GM18526 (cell line): Measurements from ENCODE around the gene MYT1.

Experiments
- POLR2A ChIP-seq: IDR thresholded peaks from 3 replicates; pipeline ENCODE4 v1.6.1; 2011; ENCODE audit not compliant: insufficient read length; ENCODE audit errors: extremely low read depth

Gene MYT1

GRCh38 chr20:64138276-64138815 is 25.9 kb upstream of the MYT1 start:
- TF ChIP-seq POLR2A, result no peak

GRCh38 chr20:64139199-64140060 is 24.8 kb upstream of the MYT1 start:
- no peak for TF ChIP-seq POLR2A

DNA sequence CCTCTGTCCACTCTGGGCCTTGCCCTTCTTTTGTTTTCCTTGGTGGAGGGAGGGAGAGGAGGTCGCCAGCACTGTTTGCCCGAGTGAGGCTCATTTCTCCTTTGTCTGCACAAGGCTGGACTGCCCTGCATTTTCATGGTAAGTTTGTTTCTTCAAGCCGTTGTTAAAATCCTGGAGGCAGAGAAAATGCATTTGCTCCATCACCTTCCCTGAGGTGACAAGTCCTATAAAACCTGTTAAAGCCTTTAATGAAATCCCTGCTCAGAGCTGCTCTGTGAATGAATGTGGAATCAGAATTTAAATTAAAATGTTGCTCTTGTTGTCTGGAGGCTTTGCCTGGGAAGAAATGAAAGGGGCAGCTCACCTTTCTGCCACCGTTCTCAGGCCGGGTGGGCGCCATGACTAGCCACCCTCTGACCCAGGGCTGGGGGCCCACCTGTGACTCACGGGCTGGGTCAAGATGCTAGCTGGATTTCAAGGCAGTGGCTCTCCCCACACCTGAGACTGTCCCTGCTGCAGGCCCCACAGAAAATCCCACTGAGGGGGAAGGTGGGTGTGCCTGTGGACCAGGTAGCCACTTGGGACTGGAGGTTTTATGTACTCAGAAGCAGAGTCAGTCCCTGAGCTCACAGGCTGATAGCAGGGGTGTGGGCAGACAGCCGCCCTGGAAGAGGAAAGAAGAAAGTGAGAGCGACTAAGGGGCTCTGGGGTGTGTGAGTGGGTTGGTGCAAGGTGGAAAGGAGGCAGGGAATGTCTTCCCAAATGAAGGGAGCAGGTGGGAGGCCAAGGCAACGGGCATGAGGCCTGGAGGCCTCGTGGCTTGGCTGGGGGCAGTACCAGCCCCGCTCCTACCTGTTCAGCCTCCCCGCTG is 24.0 kb upstream of the MYT1 start:
- TF ChIP-seq POLR2A, result no peak

DNA sequence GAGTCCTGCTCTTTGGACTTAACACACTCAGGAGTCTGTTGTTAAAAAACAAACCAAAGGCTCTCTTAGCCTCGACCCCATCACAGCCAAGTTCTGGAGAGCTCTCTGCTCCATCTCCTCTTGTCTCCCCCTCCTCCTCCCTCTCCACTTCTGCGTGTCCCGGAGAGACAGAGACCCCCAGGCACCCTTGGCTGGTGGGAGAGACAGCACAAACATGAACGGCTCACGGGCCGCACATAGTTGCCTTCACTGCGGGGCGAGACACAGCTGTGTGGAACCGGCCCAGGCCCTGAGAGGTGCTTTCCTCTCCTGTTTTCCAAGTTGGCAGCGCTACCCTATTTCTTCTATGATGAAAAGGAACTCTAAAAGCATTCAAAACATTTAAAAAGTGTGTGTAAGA is 23.3 kb upstream of the MYT1 start:
- no peak for TF ChIP-seq POLR2A

- no peak for TF ChIP-seq POLR2A
These were observed 21.7 kb upstream of the MYT1 start for GRCh38 chr20:64142590-64142989.

- no peak for TF ChIP-seq POLR2A
These were observed 21.0 kb upstream of the MYT1 start for GRCh38 chr20:64143018-64143801.

DNA sequence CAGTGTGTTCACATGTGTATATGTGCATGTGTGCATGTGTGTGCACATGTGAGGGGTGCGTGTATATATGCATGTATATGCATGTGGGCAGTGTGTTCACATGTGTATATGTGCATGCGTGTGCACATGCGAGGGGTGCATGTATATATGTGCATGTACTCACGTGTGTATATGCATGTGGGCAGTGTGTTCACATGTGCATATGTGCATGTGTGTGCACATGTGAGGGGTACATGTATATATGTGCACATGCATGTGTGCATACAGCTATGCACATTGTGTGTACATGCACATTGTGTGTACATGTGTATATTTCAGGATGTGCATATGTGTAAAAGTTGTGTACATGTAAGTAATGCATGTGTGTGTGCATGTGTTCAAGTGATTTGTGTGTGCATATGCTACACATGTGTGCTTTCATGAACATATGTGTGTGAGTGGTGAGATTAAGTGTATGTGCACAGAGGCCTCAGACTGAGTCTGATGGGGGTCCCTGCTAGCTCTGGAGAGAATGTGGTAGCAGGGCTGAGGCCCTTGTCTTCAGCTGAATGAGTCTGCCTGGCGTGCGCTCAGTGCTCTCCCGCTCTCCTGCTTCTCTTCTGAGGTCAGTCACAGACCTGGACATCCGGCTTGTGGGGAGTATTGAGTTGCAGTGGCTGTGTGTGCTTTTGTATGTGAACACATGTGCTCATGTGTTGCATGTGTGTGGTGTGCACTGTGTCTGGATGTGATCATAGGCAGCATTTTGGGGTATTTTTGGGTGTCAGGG is 19.9 kb upstream of the MYT1 start:
- TF ChIP-seq POLR2A, result no peak

- TF ChIP-seq POLR2A, result no peak
These were observed 18.6 kb upstream of the MYT1 start for GRCh38 chr20:64145458-64146300.

DNA sequence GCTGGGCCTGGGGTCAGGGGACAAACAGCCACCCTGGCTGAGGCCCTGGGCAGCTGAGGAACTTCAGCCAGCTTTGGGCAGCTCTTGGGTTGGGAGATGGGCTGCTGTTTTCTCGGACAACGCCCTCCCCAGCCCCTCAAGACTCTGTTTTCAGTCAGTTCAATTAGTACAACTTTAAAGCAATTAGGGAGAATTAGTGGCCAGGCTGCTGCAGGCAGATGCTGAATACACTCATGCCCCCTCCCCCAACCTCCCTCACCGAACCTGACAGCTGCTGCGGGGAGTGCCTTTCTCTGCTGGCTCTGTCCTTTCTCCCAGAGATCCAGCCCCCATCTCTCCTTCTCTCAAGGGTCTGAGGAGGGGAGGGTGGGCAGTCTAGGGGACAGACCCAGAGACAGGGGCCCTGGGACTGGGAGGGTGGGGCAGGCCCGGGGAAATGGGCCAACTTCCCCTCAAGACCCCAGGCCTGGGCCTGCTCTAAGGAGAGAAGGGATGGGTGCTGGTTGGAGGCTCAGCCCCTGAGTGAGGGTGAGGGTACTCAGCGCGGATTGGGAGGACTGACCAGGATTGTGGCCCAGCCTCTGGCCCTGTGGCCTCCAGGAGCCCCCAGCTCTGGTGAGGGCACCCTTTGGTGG is 17.8 kb upstream of the MYT1 start:
- TF ChIP-seq POLR2A, result no peak

GRCh38 chr20:64146936-64147477 is 17.2 kb upstream of the MYT1 start:
- TF ChIP-seq POLR2A, result no peak

GRCh38 chr20:64148581-64148980 is 15.7 kb upstream of the MYT1 start:
- TF ChIP-seq POLR2A, result no peak

GRCh38 chr20:64149141-64149540 is 15.1 kb upstream of the MYT1 start:
- TF ChIP-seq POLR2A, result no peak

DNA sequence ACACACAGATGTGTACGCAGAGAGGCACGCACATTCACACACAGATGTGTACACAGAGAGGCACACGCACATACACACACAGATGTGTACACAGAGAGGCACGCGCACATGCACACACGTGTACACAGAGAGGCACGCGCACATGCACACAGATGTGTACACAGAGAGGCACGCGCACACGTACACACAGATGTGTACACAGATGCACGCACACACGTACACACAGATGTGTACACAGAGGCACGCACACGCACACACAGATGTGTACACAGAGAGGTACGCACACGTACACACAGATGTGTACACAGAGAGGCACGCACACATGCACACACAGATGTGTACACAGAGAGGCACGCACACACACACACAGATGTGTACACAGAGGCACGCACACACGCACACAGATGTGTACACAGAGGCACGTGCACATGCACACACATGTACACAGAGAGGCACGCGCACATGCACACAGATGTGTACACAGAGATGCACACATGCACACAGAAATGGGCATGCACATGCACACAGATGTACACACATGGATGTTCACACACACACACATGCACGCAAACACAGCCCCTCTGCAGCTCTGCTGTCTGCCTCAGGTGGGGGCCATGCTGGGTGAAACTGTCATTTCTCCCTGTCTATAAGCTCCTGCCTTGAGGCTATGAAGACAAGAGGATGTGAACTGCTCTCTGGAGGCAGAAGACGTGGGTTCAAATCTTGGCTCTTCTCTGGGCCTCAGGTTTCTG is 14.3 kb upstream of the MYT1 start:
- TF ChIP-seq POLR2A, result no peak
